ENCODE data around the gene HOXB6. TPM values are rescaled to one million over a fixed set of nuclear protein-coding genes. Genes with fewer than 3 reads are reported as not detected.
A peak's percentile ranks its signal among the peaks of the same experiment; 100 is the strongest.

HOXB6 gene
- total and polyA plus RNA-seq, 4 donors = 0.17 to 1.1 (median 0.46) TPM

DNA sequence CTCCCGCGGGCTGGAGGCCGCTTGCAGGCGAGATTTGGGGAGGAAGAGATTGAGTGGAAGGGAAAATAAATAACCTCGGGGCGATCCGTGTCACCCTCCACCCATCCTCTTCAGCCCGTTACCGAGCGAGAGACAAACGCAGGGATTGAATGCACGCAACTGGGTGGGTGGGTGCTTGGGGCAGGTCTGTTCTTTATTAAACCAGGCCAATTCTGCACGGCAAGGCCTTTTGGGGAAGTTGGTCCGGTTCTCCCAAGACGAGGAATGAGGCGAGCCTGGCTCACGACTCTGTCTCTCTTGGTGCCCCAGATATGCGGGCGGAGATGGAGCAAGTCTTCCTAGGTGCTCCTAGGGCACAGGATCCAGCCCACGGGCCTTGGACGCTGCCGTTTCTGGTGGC lies 6.4 kb upstream of the HOXB6 start:
- no peak for DNase-seq (ENCODE audit: low spot score)
- no peak overlapping the region for H3K27ac ChIP-seq (ENCODE audit: low read depth in 1 of 2, low read length in 2 of 2)
- no peaks in the 10 kb centered on the region for H3K9me3 ChIP-seq (ENCODE audit: control insufficient read depth in 4 of 4, low read length in 3 of 4)
- H3K36me3 ChIP-seq (ENCODE audit: control insufficient read depth in 4 of 4, insufficient read depth in 3 of 4, low read depth in 1 of 4, low read length in 3 of 4) = no peaks in the 10 kb centered on the region
- WGBS = 8% methylated on average over 22 of the region's 22 CpGs
- H3K4me1 ChIP-seq (ENCODE audit: control insufficient read depth in 4 of 4, insufficient read depth in 4 of 4, low read length in 3 of 4) = peaks cover 0 to 20% (median 9%) of the 10 kb centered on the region in 4 donors
- H3K4me3 ChIP-seq (ENCODE audit: low read depth in 1 of 3, low read length in 3 of 3) = peak overlapping the region in 1 of 3 donors; percentile 45
- TF ChIP-seq, protein P1, sequence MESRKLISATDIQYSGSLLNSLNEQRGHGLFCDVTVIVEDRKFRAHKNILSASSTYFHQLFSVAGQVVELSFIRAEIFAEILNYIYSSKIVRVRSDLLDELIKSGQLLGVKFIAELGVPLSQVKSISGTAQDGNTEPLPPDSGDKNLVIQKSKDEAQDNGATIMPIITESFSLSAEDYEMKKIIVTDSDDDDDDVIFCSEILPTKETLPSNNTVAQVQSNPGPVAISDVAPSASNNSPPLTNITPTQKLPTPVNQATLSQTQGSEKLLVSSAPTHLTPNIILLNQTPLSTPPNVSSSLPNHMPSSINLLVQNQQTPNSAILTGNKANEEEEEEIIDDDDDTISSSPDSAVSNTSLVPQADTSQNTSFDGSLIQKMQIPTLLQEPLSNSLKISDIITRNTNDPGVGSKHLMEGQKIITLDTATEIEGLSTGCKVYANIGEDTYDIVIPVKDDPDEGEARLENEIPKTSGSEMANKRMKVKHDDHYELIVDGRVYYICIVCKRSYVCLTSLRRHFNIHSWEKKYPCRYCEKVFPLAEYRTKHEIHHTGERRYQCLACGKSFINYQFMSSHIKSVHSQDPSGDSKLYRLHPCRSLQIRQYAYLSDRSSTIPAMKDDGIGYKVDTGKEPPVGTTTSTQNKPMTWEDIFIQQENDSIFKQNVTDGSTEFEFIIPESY (IDR thresholded peaks at IDR 0.05) = no peak
- TF ChIP-seq HNF4G (IDR thresholded peaks at IDR 0.05) (no peak), HNF4A (conservative IDR thresholded peaks at IDR 0.05) (no peak), YY1 (IDR thresholded peaks at IDR 0.05) (no peak), FOXA1 (IDR thresholded peaks at IDR 0.05) (no peak), SP1 (IDR thresholded peaks at IDR 0.05) (no peak), TAF1 (conservative IDR thresholded peaks at IDR 0.05) (no peak), CTCF (IDR thresholded peaks at IDR 0.05; ENCODE audit: low read depth, low read length, missing input control) (no peak), ATF3 (IDR thresholded peaks at IDR 0.05) (no peak), FOXA2 (IDR thresholded peaks at IDR 0.05) (no peak), GABPA (IDR thresholded peaks at IDR 0.05 in 1 of 2, conservative IDR thresholded peaks at IDR 0.05 in 1 of 2) (no peak), MAX (IDR thresholded peaks at IDR 0.05) (no peak), EGR1 (IDR thresholded peaks at IDR 0.05; ENCODE audit: low read depth in 2 of 2) (no peak), JUND (IDR thresholded peaks at IDR 0.05) (no peak), RXRA (IDR thresholded peaks at IDR 0.05) (no peak), RAD21 (IDR thresholded peaks at IDR 0.05) (no peak), NR2F2 (IDR thresholded peaks at IDR 0.05) (no peak)
- TF ChIP-seq, protein P2, sequence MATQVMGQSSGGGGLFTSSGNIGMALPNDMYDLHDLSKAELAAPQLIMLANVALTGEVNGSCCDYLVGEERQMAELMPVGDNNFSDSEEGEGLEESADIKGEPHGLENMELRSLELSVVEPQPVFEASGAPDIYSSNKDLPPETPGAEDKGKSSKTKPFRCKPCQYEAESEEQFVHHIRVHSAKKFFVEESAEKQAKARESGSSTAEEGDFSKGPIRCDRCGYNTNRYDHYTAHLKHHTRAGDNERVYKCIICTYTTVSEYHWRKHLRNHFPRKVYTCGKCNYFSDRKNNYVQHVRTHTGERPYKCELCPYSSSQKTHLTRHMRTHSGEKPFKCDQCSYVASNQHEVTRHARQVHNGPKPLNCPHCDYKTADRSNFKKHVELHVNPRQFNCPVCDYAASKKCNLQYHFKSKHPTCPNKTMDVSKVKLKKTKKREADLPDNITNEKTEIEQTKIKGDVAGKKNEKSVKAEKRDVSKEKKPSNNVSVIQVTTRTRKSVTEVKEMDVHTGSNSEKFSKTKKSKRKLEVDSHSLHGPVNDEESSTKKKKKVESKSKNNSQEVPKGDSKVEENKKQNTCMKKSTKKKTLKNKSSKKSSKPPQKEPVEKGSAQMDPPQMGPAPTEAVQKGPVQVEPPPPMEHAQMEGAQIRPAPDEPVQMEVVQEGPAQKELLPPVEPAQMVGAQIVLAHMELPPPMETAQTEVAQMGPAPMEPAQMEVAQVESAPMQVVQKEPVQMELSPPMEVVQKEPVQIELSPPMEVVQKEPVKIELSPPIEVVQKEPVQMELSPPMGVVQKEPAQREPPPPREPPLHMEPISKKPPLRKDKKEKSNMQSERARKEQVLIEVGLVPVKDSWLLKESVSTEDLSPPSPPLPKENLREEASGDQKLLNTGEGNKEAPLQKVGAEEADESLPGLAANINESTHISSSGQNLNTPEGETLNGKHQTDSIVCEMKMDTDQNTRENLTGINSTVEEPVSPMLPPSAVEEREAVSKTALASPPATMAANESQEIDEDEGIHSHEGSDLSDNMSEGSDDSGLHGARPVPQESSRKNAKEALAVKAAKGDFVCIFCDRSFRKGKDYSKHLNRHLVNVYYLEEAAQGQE (IDR thresholded peaks at IDR 0.05) = no peak
- H3K9ac ChIP-seq (ENCODE audit: low read depth in 1 of 2, low read length in 2 of 2) = no peak overlapping the region
- H3K27me3 ChIP-seq (ENCODE audit: control insufficient read depth in 4 of 4, insufficient read depth in 4 of 4, low read length in 3 of 4) = peaks cover 7 to 35% (median 12%) of the 10 kb centered on the region in 4 donors
